KOPT-K1 (cell line): ENCODE measurements around the gene EPHA10.
"Not testable (repeated sequence)": the region's sequence is repeated elsewhere in the genome, so short reads cannot be mapped to it uniquely, and the experiment has no call there.

Source experiments
- H3K27ac ChIP-seq: fragments of 200-600 bp; sonication (generic); 2 replicates; pipeline ENCODE4 v1.5.1; 2016; ENCODE audit warnings: antibody characterized with exemption, mild to moderate bottlenecking, low read depth, low read length; ENCODE audit not compliant: poor library complexity, severe bottlenecking
- H3K36me3 ChIP-seq: fragments of 200-600 bp; sonication (generic); 2 replicates; pipeline ENCODE4 v1.5.1; 2017; ENCODE audit warnings: antibody characterized with exemption, mild to moderate bottlenecking, low read length, moderate library complexity; ENCODE audit not compliant: insufficient read depth
- H3K9me3 ChIP-seq: fragments of 200-600 bp; sonication (generic); 2 replicates; pipeline ENCODE4 v1.5.1; 2017; ENCODE audit warnings: antibody characterized with exemption, low read length, mild to moderate bottlenecking; ENCODE audit not compliant: insufficient read depth, poor library complexity, severe bottlenecking

The EPHA10 gene

DNA sequence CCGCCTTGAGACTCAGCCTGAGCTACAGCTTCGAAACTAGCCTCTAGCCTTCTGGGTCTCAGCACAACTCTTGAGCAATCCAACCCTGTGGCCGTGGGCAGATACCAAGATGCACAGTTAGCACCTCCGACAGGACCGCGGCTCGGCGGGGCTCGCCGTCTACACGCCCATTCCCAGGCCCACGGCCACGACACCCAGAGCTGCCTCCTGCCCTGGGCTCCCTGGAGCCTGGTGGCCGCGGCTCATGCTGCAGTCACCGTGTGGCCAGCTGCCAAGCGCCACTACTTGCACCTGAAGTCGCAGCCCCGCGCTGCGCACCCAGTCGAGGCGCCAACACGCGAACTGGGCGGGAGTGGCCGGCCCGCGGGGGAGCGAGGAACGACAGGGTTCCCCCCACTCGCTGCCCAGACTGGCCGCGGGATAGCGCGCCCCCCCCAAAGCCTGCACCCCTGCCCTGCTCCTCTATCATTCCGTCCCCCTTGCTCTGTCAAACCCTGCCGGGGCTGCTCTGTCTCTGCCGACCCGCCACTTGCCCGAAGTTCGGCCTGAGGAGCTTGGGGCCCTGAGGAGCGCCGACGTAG, 73.3 kb downstream of the EPHA10 start:
- peaks cover 42% of the 10 kb centered on the region for H3K36me3 ChIP-seq
- H3K27ac ChIP-seq: peak overlapping the region; percentile 91
- no peaks in the 10 kb centered on the region for H3K9me3 ChIP-seq

DNA sequence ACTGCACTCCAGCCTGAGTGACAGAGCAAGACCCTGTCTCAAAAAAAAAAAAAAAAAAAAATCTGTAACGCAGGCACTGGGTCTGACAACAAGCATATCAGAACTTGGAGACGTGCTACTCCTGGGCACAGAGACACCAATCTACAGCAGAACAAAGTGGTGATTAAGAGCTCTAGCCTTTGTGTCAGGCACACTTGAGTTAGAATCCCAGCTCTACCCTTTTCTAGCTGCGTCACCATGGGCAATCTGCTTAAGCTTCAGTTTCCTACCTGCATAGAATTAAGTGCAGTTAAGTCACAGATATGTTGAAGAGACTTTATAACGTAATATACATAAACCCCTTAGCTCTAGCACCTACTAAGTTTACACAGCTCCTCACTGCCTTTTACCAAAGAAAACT, 76.0 kb downstream of the EPHA10 start:
- Histone ChIP-seq H3K27ac (peak overlapping the region; percentile 46), H3K9me3 (no peaks in the 10 kb centered on the region), H3K36me3 (peaks cover 43% of the 10 kb centered on the region)

DNA sequence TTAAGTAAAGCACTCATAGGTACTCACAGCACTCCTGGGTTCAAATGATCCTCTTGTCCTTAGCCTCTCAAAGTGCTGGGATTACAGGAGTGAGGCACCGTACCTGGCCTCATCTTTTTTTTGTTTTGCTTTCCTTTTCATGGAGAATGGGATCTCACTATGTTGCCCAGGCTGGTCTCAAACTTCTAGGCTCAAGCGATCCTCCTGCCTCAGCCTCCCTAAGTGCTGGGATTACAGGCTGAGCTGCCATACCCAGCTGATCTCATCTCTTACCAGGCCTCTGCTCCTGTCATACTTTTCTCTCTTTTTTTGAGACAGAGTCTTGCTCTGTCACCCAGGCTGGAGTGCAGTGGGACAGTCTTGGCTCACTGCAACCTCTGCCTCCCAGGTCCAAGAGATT, 77.2 kb downstream of the EPHA10 start:
- H3K9me3 ChIP-seq, H3K27ac ChIP-seq: not testable (repeated sequence)
- H3K36me3 ChIP-seq: peaks cover 54% of the 10 kb centered on the region

DNA sequence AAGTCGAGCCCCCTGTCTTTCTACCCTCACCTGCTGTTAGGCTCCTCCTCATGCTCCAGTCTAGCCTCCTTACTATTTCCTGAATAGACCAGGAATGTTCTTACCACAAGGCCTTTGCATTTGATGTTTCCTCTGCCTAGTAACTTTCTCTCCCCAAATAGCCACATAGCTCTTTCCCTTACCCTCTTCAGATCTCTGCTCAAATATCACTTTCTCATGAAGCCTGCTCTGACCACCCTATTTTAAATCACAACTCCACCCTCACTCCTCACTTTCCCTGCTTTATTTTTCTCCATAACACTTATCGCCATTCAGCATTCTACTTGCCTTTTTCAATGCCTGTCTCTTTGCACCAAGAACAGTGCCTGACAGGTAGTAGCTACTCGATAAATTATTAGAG, 79.2 kb downstream of the EPHA10 start:
- H3K36me3 ChIP-seq: peaks cover 72% of the 10 kb centered on the region
- no peak overlapping the region for H3K27ac ChIP-seq
- no peaks in the 10 kb centered on the region for H3K9me3 ChIP-seq

DNA sequence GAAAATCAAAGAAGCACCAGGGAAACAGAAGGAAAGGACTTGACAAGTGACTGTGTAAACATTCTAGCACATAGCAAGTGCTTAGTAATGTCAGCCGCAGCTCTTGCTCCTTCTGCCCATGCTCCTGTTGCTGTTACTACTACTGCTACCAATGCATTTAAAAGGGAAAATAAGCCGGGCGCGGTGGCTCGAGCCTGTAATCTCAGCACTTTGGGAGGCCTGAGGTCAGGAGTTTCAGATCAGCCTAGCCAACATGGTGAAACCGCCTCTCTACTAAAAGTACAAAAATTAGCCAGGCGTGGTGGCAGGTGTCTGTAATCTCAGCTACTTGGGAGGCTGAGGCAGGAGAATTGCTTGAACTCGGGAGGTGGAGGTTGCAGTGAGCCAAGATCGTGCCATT, 80.7 kb downstream of the EPHA10 start:
- H3K36me3 ChIP-seq: peaks cover 73% of the 10 kb centered on the region
- H3K27ac ChIP-seq, H3K9me3 ChIP-seq: not testable (repeated sequence)

DNA sequence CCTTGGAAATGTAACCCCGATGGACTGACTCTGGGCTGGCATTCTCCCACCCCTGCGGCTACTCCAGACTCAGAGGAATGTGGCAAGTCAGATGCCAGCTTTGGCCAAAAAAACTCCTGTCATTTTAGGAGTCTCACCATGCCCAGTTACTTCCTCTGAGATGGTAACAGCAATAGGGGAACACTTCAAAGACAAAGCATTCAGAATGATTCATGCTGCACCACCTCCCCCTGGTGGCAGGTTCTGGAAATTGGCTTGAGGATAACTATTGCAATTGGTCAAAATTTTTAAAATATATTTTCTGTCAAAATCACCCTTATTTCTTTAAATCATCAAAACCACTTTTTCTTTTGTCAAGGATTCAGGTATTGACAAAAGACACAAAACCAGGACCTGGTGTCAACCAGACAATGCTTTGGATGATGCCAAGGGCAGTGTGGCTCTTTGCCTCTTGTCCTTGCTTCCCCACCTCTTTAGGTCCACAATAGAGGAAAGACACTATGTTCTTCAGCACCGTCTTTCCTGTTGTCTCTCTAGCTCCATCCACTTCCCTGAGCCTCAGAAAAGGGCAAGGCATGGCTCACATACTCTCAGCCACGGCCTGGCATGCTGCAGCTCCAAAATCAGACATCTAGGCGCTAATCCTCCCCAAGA, 82.5 kb downstream of the EPHA10 start:
- Histone ChIP-seq H3K27ac (no peak overlapping the region), H3K36me3 (peaks cover 61% of the 10 kb centered on the region), H3K9me3 (no peaks in the 10 kb centered on the region)

DNA sequence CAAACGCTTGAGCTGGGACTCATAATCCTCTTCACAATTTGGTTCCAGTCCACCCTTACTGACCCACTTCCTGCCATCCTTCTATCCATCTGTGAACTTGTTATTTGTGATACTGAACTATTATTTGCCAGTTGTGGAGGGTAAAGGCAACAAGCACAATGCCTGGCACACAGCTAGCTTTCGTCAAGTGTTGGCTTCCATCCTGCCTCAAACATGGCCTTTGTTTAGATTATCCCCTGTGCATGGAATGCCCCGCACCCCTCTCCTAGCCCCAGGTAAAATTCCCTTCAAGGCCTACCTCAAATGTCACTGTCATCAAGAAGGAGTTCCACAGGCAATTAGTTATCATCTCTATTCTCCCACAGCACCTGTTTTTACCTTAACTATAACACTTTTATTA, 84.0 kb downstream of the EPHA10 start:
- Histone ChIP-seq H3K27ac (no peak overlapping the region), H3K36me3 (peaks cover 49% of the 10 kb centered on the region), H3K9me3 (no peaks in the 10 kb centered on the region)

DNA sequence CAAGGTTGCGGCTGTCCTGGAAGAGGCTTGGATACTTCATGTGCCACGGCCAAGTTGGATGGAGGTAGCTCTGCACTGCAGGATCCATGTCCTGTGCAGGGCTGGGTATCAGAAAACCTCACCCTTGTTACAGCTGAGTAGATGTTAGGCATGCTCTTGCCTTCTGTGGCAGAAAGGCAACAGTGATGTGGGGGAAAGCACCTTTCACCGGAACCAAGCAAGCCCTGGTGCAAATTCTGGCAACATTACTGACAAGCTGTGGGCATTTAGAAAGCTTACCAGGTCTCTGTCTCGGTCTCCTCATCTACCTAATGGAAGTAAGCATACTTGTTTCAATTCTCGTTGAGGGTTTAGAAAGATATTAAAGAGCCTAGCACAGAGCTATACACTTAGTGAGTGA, 87.1 kb downstream of the EPHA10 start:
- H3K9me3 ChIP-seq: no peaks in the 10 kb centered on the region
- H3K36me3 ChIP-seq: peaks cover 20% of the 10 kb centered on the region

DNA sequence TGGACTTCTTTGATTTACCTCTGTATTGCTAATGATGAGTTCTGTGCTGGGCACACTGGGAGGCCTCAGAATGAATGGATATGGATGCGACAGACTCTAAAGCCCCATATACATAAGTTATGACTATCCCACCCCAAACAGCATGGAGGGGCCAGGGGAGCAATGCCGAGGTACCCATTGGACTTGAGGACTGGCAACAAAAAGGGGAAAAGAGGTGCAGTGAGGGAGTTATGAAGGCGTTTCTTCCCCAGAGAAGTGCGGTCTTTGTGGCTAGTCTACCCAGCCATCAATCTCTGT, 87.8 kb downstream of the EPHA10 start:
- Histone ChIP-seq H3K27ac (no peak overlapping the region), H3K9me3 (no peaks in the 10 kb centered on the region), H3K36me3 (peaks cover 15% of the 10 kb centered on the region)

More for the DNA sequence above, 87.1 kb downstream of the EPHA10 start:
- H3K27ac ChIP-seq: no peak overlapping the region

DNA sequence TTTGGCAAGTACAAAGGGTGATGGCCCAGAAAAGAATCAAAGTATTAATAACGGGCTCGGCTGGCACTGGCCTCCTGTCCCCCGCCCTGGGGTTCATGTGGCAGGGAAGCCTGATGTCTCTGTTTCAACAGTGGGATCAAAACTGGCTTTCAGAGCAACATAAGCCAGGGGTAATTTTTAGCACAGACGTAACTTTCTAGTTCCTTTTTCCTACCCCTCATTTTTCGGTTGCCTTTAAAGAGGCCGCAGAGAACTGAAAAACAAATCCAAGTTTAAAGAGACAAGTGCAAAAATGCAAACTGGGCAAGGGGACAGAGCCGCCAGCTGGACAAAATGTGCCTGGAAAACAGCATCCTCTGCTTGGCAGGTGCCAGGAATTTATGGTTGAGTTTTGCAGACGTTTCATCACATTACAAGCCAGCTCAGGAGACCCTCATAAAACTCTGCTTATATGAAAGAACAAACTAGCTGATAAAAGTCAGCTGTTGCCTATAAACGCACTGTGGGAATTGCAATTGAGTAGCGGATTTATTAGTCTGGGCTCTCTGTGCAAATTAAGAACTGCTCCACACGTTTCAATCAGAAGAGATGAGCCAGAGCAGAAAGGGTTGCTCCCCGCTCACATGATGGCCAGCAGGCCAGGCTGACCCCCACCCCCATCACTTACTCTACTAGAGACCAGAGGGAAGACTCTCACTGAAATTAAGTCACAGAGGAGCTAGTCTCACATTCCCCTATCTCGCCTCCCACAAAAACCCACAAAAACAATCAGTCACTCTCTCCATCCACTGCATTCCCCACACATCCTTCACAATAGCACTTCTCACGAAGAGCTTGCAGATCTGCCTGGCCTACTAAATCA, 88.4 kb downstream of the EPHA10 start:
- Histone ChIP-seq H3K27ac (no peak overlapping the region), H3K36me3 (peaks cover 9% of the 10 kb centered on the region), H3K9me3 (no peaks in the 10 kb centered on the region)

DNA sequence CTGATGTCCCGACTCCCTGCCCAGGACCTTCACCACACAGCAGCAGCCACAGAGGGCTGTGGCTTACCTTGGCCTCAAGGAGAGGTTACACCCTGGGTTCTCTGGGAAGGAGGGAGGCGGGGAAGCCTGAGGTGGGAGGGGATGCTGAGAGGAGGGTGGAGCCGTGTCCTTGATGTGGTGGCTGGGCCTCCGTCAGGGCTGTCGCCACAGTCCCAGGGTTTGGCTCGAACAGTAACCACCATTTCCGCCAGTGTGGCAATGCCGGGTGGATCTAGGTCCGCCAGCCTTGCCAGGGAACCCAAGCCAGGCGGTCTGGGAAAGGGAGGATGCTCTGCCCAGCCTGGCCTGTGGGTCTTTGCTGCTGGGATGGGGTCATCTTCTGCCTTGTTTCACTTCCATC, 91.0 kb downstream of the EPHA10 start:
- Histone ChIP-seq H3K36me3 (no peaks in the 10 kb centered on the region), H3K27ac (no peak overlapping the region), H3K9me3 (no peaks in the 10 kb centered on the region)

DNA sequence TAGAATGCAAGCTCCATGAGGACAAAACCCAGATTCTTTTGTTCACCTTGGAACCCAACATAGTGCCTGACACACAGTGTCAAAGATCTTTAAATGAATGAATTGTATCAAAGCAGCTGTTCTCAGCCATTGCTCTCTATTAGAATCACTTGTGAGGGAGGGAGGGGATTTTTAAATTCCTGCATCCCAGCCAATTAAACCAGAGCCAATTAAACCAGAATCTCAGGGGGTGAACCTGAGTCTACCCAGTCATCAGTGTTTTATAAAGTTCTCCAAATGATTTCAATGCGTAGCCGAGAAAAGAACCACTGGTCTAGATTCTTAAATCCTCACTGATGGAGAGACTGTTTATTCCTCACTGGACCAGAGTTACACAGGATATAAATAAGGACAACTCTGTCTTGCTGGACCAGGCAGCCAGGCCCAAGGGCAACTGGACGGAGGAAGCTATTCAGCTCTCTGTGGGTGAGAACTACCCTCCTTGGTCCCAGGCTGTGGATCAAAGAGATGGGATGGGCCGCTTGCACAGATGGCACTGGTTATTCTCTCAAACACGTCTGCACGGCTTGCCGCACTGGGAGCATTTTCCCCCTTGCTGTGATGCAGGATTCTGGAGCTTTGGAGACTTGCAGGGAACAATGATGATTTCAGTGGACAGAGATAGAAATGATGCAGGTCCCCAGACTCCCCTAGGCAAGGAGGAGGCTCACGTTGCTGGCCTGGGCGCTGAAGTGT, 92.6 kb downstream of the EPHA10 start:
- no peaks in the 10 kb centered on the region for H3K36me3 ChIP-seq
- H3K9me3 ChIP-seq: no peaks in the 10 kb centered on the region
- H3K27ac ChIP-seq: no peak overlapping the region

DNA sequence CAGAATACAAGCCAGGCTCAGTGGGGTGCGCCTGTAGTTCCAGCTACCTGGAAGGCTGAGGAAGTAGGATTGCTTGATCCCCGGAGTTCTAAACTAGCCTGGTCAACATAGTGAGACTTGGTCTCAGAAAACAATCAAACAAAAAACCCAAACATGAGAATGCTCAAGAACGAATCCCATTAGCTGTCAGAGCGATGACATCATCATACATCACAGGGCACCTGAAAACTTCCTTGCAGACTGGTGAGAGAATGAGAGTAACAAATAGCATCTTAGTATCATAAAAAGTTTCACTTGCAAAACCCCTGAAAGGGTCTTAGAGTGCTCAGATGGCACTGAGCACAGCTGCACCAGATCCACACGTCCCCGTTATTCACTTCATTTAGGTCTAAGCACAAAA, 93.7 kb downstream of the EPHA10 start:
- H3K36me3 ChIP-seq: no peaks in the 10 kb centered on the region
- H3K27ac ChIP-seq: no peak overlapping the region

DNA sequence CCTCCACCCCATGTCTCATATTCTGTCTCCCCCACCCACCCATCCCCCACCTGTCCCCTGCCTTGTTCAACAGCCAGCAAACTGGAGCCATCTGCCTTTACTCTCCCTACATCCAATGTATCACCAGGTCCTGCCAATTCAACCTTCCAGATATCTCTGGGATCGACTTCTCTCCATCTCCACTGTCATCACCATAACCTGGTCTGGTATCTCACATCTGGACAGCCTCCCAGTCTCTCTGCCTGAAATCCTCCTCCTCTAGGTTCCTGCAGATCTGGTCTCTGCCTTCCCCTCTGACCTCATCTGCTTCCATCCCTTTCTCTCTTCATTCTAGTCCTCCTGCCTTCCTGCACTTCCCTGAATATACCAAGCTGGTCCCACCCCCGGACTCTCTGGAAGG, 94.8 kb downstream of the EPHA10 start:
- Histone ChIP-seq H3K9me3 (no peaks in the 10 kb centered on the region), H3K27ac (no peak overlapping the region), H3K36me3 (no peaks in the 10 kb centered on the region)

More for the DNA sequence above, 93.7 kb downstream of the EPHA10 start:
- no peaks in the 10 kb centered on the region for H3K9me3 ChIP-seq

DNA sequence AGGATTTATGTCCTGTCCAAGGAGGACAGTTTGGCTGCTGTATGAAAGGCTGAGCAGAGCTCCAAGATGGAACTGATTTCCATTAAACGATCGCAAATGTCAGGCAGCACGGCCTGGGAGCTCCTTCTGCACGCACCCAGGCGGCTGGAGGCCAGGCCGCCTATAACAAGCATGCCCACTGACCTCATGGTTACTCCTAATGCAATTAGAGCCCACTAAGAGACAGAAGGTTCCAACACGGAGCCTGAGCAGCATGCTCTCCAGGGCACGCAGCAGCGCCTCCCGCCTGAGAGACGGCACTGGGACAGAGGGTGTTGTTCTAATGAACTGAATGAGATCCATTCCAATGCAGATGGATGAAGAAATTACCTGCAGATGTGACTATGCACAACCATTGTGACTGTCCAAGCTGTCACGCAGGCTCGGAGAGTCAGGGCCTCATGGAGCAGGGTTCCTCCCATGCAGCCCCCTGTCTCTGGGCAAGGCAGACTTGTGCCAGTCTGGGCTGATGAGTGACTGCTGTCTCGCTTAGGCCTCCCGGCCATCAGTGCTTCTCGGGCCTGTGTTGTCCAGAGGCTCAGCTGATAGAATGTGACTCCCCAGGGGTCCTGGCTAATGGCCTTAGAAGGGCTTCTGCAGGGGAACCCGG, 97.8 kb downstream of the EPHA10 start:
- Histone ChIP-seq H3K27ac (no peak overlapping the region), H3K9me3 (no peaks in the 10 kb centered on the region), H3K36me3 (no peaks in the 10 kb centered on the region)
